ENCODE results near the gene QSOX1. TPM values are rescaled to one million over a fixed set of nuclear protein-coding genes. Genes with fewer than 3 reads are reported as not detected.
A peak's percentile ranks its signal among the peaks of the same experiment; 100 is the strongest.

The QSOX1 gene
- total RNA-seq, 1 experiment from 2014 or later, result 4.7 TPM

DNA sequence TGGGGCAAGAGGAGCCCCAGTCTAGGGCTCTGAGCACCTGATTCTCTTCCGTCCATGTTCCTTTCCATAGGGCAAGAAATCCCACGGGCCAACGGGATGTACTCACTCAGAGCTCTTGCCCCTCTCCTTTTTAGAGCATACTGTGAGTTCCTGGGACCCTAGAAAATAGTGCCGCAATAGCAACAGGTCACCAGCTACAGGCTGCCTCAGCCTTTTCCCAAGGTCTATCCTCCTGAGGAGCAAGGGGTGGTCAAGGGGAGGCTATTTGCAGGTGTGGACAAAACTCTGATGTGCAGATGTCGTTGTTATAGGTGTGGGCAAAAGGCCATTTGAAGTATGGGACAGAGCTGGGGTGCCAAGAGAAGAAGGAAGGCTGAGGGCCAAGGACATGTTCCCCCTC is 1.6 kb upstream of the QSOX1 start:
- Histone ChIP-seq H3K27ac (ENCODE audit: low read length) (no peak overlapping the region), H3K9me2 (replicated peaks; ENCODE audit: insufficient read depth, low read length) (no peaks in the 10 kb centered on the region), H3K27me3 (ENCODE audit: low read length) (no peaks in the 10 kb centered on the region), H3K9me3 (ENCODE audit: low read length) (no peaks in the 10 kb centered on the region), H3K4me3 (ENCODE audit: low read length) (no peak overlapping the region), H4K20me1 (ENCODE audit: insufficient read depth, low read depth, low read length) (no peaks in the 10 kb centered on the region), H3K36me3 (ENCODE audit: insufficient read depth, low read length) (no peaks in the 10 kb centered on the region), H3K4me1 (ENCODE audit: low read length) (peaks cover 22% of the 10 kb centered on the region), H2AFZ (ENCODE audit: low read length) (no peak overlapping the region), H3K4me2 (ENCODE audit: low read depth, low read length, poor library complexity, severe bottlenecking) (no peak overlapping the region), H3K79me2 (ENCODE audit: low read length) (no peaks in the 10 kb centered on the region), H3K9ac (ENCODE audit: low read length) (no peak overlapping the region)
- no peak for DNase-seq

DNA sequence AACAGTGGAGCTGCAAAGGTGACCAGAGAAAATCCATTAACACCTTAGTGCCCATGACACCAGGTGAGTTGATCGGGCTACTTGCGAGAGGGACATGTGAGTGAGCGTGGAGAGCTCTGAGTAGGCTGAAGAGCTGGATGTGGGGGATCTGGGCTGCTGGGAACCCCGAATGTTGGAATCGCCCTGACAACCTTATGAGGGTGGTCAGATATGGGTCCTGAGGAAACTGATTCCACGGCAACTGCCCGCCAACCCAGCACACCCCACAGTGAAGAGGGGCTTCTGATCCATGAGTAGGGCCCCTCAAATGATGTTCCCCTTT is 705 bp upstream of the QSOX1 start:
- H4K20me1 ChIP-seq (ENCODE audit: insufficient read depth, low read depth, low read length), result no peaks in the 10 kb centered on the region
- no peaks in the 10 kb centered on the region for H3K9me3 ChIP-seq (ENCODE audit: low read length)
- H3K79me2 ChIP-seq (ENCODE audit: low read length), result no peaks in the 10 kb centered on the region
- no peaks in the 10 kb centered on the region for H3K36me3 ChIP-seq (ENCODE audit: insufficient read depth, low read length)
- no peaks in the 10 kb centered on the region for H3K9me2 ChIP-seq (replicated peaks; ENCODE audit: insufficient read depth, low read length)
- H3K27me3 ChIP-seq (ENCODE audit: low read length), result no peaks in the 10 kb centered on the region
- peak overlapping the region; percentile 84 for H3K4me2 ChIP-seq (ENCODE audit: low read depth, low read length, poor library complexity, severe bottlenecking)
- peak overlapping the region; percentile 81 for H3K4me3 ChIP-seq (ENCODE audit: low read length)
- H3K9ac ChIP-seq (ENCODE audit: low read length), result peak overlapping the region; percentile 79
- H3K27ac ChIP-seq (ENCODE audit: low read length), result no peak overlapping the region
- H3K4me1 ChIP-seq (ENCODE audit: low read length), result peaks cover 22% of the 10 kb centered on the region
- DNase-seq, result peak; percentile 44
- peak overlapping the region; percentile 87; the same call in 1 of the 2 replicates for H2AFZ ChIP-seq (ENCODE audit: low read length)

DNA sequence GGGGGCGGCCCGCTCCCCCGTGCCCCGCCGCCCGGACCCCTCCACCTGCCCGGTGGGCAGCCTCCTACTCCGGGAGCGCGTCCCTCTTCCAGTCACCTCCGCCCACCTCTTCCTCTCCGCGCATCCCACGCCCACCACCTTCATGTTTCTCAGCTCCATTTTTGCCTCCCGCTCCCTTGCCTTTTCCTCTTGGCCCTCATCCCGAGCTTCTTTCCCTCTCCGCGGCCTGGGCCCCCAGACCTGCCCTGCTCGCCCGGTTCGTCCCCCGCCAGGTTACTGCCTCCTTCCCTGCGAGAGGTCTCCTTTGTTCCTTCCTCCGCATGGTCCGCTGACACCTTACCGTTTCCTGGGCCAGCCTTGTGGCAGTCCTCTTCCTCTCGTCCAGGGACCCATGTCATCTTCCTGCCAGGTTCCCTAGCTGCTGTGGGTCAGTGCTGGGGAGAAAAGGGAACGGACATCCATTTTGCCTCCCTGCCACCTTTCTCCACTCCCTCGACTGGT is 563 bp downstream of the QSOX1 start:
- Histone ChIP-seq H3K4me2 (ENCODE audit: low read depth, low read length, poor library complexity, severe bottlenecking) (peak overlapping the region; percentile 84), H3K9me2 (replicated peaks; ENCODE audit: insufficient read depth, low read length) (no peaks in the 10 kb centered on the region), H3K79me2 (ENCODE audit: low read length) (no peaks in the 10 kb centered on the region), H4K20me1 (ENCODE audit: insufficient read depth, low read depth, low read length) (no peaks in the 10 kb centered on the region), H3K27me3 (ENCODE audit: low read length) (no peaks in the 10 kb centered on the region), H3K4me3 (ENCODE audit: low read length) (peak overlapping the region; percentile 83), H3K27ac (ENCODE audit: low read length) (no peak overlapping the region), H3K9me3 (ENCODE audit: low read length) (no peaks in the 10 kb centered on the region), H3K36me3 (ENCODE audit: insufficient read depth, low read length) (no peaks in the 10 kb centered on the region), H3K4me1 (ENCODE audit: low read length) (peaks cover 22% of the 10 kb centered on the region), H3K9ac (ENCODE audit: low read length) (peak overlapping the region; percentile 76), H2AFZ (ENCODE audit: low read length) (peak overlapping the region; percentile 80)
- no peak for DNase-seq

DNA sequence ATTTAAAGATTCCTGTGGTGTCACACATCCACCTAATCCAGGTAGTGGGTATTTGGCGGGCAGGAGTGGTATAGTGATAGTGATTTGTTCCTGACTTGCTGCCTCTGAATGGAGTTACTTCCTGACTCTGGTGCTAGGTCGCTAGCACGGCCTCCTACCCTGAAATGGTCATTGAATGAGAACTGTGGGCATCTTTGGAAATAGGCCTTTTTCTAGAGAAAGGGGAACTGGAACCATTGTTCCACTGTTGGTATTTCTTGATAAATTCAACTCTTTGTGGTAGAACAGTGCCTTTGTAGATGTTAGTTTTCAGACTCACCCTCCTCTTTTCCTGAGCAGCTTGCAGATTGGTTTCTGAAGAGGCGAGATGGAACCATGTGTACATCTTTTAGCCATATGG is 1.5 kb downstream of the QSOX1 start:
- Histone ChIP-seq H4K20me1 (ENCODE audit: insufficient read depth, low read depth, low read length) (no peaks in the 10 kb centered on the region), H3K4me2 (ENCODE audit: low read depth, low read length, poor library complexity, severe bottlenecking) (peak overlapping the region; percentile 84), H3K9me2 (replicated peaks; ENCODE audit: insufficient read depth, low read length) (no peaks in the 10 kb centered on the region), H3K4me1 (ENCODE audit: low read length) (peaks cover 22% of the 10 kb centered on the region), H3K36me3 (ENCODE audit: insufficient read depth, low read length) (no peaks in the 10 kb centered on the region), H3K9ac (ENCODE audit: low read length) (no peak overlapping the region), H3K27ac (ENCODE audit: low read length) (no peak overlapping the region), H3K27me3 (ENCODE audit: low read length) (no peaks in the 10 kb centered on the region), H3K79me2 (ENCODE audit: low read length) (no peaks in the 10 kb centered on the region), H3K9me3 (ENCODE audit: low read length) (no peaks in the 10 kb centered on the region), H3K4me3 (ENCODE audit: low read length) (no peak overlapping the region), H2AFZ (ENCODE audit: low read length) (no peak overlapping the region)
- no peak for DNase-seq

DNA sequence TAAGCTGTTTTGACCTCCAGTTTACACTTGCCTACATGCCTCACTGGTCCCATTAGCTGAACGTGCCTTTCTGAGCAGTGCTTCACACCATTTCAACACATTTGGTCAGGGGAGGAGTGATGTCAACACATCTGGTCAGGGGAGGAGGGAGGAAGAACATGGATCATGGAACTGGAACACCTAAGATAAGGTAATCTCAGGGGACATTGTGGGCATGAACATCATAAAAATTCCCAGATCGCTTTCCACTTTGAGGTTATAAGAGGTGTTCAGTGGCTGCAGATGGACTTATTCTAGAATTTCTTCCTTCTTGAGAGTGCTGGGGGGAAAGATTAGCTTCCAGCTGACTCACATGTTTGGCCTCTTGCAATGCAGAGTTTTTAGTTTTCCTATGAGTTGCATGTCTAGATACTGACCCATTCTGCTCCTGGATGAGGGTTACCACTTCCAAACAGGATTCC is 2.0 kb downstream of the QSOX1 start:
- H3K36me3 ChIP-seq (ENCODE audit: insufficient read depth, low read length), result no peaks in the 10 kb centered on the region

DNA sequence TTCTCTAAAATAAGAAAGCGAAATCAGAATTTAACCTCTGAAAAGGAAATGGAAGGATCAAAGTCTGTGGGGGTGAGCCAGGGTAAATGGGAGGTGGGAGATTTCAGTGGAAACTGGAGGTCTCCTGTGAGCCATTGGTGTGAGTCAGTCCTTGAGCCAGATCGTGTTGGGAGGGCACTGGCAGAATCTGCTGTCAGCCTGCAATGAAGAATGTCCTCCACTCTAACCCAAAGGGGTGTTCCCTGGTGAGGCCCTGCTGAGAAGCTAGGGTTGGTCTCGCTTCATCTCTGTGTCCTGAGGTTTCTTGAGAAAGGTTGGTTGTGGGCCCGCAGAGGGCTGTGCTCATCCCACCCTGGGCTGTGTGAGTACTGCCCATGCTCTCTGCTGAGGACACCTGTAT is 2.4 kb downstream of the QSOX1 start:
- Histone ChIP-seq H3K4me3 (ENCODE audit: low read length) (no peak overlapping the region), H3K9me2 (replicated peaks; ENCODE audit: insufficient read depth, low read length) (no peaks in the 10 kb centered on the region), H3K4me1 (ENCODE audit: low read length) (peaks cover 22% of the 10 kb centered on the region), H3K9me3 (ENCODE audit: low read length) (no peaks in the 10 kb centered on the region), H3K27me3 (ENCODE audit: low read length) (no peaks in the 10 kb centered on the region), H2AFZ (ENCODE audit: low read length) (no peak overlapping the region), H4K20me1 (ENCODE audit: insufficient read depth, low read depth, low read length) (no peaks in the 10 kb centered on the region), H3K27ac (ENCODE audit: low read length) (no peak overlapping the region), H3K4me2 (ENCODE audit: low read depth, low read length, poor library complexity, severe bottlenecking) (no peak overlapping the region), H3K9ac (ENCODE audit: low read length) (no peak overlapping the region), H3K36me3 (ENCODE audit: insufficient read depth, low read length) (no peaks in the 10 kb centered on the region), H3K79me2 (ENCODE audit: low read length) (no peaks in the 10 kb centered on the region)
- DNase-seq, result no peak

More for the DNA sequence above, 2.0 kb downstream of the QSOX1 start:
- H4K20me1 ChIP-seq (ENCODE audit: insufficient read depth, low read depth, low read length), result no peaks in the 10 kb centered on the region
- peaks cover 22% of the 10 kb centered on the region for H3K4me1 ChIP-seq (ENCODE audit: low read length)
- H3K9me2 ChIP-seq (replicated peaks; ENCODE audit: insufficient read depth, low read length), result no peaks in the 10 kb centered on the region
- no peak overlapping the region for H2AFZ ChIP-seq (ENCODE audit: low read length)
- no peak overlapping the region for H3K27ac ChIP-seq (ENCODE audit: low read length)
- no peaks in the 10 kb centered on the region for H3K27me3 ChIP-seq (ENCODE audit: low read length)
- H3K79me2 ChIP-seq (ENCODE audit: low read length), result no peaks in the 10 kb centered on the region
- DNase-seq, result no peak
- no peak overlapping the region for H3K9ac ChIP-seq (ENCODE audit: low read length)
- no peak overlapping the region for H3K4me3 ChIP-seq (ENCODE audit: low read length)
- no peaks in the 10 kb centered on the region for H3K9me3 ChIP-seq (ENCODE audit: low read length)
- peak overlapping the region; percentile 84 for H3K4me2 ChIP-seq (ENCODE audit: low read depth, low read length, poor library complexity, severe bottlenecking)

DNA sequence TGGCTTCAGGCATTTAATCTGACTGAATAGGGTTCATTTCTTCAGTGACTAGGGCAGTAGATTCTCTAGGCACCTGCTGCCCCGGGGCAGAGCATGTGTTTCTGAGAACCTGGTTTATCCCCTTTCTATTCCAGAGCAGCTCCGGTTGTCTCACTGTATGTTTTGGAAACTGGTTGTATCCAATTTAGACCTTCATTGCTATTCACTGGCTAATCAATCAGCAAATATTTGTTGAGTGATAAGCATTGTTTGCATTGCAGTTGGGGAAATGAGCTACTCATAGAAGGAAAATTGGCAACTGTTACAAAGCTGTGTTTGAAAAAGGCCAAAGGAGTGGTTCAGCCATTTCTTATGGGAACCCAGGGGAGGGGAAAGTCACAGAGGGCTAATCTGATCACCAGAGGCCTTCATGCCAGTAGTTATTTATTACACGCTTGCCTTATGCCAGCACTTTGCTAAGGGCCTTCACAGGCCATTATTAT is 2.9 kb downstream of the QSOX1 start:
- Histone ChIP-seq H3K9me2 (replicated peaks; ENCODE audit: insufficient read depth, low read length) (no peaks in the 10 kb centered on the region), H3K4me1 (ENCODE audit: low read length) (peaks cover 22% of the 10 kb centered on the region), H3K9me3 (ENCODE audit: low read length) (no peaks in the 10 kb centered on the region), H3K27ac (ENCODE audit: low read length) (no peak overlapping the region), H3K4me3 (ENCODE audit: low read length) (no peak overlapping the region), H4K20me1 (ENCODE audit: insufficient read depth, low read depth, low read length) (no peaks in the 10 kb centered on the region), H3K36me3 (ENCODE audit: insufficient read depth, low read length) (no peaks in the 10 kb centered on the region), H3K9ac (ENCODE audit: low read length) (no peak overlapping the region), H2AFZ (ENCODE audit: low read length) (no peak overlapping the region), H3K4me2 (ENCODE audit: low read depth, low read length, poor library complexity, severe bottlenecking) (no peak overlapping the region), H3K27me3 (ENCODE audit: low read length) (no peaks in the 10 kb centered on the region), H3K79me2 (ENCODE audit: low read length) (no peaks in the 10 kb centered on the region)
- no peak for DNase-seq

DNA sequence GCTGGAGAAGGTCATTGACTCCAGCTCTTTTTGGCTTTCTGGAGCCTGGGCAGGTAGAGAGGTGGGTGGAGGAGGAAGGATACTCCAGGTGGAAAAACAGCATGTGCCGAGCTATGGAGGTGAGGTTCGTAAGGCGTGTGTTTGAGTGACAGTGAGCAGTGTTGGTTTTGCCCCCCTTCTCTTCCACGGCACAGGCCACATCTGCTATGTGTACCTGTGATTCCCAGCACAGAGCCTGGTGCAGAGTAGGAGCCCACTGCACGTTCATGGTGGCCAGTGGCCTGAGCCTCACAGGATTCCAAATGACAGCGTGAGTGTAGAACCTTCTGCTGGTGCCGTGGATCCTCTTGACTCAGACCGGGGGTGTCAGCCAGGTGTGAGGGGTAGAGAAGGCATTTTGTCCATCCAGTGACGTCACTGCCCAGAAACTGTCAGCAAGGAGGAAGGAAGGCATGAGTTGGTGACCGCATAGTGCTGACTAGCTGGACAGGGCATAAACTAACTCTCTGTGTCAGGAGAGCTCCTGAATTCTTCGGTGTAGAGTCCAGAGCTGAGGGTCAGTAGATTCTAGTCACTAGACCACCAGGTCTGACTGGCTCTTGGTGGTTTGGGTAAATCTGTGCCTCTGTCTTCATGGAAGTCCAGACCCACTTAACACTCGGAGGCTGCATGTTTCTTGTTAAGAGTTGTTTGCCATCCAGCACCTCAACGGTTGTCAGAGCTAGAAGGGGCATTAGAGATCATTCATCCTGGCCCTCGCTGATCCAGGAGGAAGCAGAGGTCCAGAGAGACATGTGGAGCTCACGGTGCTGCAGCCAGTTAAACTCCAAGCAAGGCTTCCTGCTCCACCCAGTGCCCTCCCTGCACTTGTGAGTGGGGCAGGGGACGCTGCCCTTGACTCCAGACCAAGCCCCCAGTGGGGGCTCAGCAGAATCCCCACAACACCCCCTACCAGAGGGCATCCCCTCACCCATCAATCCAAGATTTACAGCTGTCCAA is 3.8 kb downstream of the QSOX1 start:
- Histone ChIP-seq H3K36me3 (ENCODE audit: insufficient read depth, low read length) (no peaks in the 10 kb centered on the region), H3K4me1 (ENCODE audit: low read length) (peaks cover 19% of the 10 kb centered on the region), H2AFZ (ENCODE audit: low read length) (no peak overlapping the region), H3K27ac (ENCODE audit: low read length) (no peak overlapping the region), H3K4me3 (ENCODE audit: low read length) (no peak overlapping the region), H3K9me3 (ENCODE audit: low read length) (no peaks in the 10 kb centered on the region), H3K79me2 (ENCODE audit: low read length) (no peaks in the 10 kb centered on the region), H3K4me2 (ENCODE audit: low read depth, low read length, poor library complexity, severe bottlenecking) (no peak overlapping the region), H4K20me1 (ENCODE audit: insufficient read depth, low read depth, low read length) (no peaks in the 10 kb centered on the region; the same call in 1 of the 2 replicates), H3K9ac (ENCODE audit: low read length) (no peak overlapping the region), H3K27me3 (ENCODE audit: low read length) (no peaks in the 10 kb centered on the region), H3K9me2 (replicated peaks; ENCODE audit: insufficient read depth, low read length) (no peaks in the 10 kb centered on the region)
- DNase-seq, result no peak

Measured in Karpas-422 (cell line).